Ishikawa (cell line): ENCODE results near the gene IQCH.

Source experiments
- CREB1 ChIP-seq: IDR thresholded peaks from 2 replicates; pipeline ENCODE4 v1.6.1; 2012; ENCODE audit warnings: low read depth
- EP300 ChIP-seq: IDR thresholded peaks from 2 replicates; pipeline ENCODE4 v1.6.1; 2012; ENCODE audit warnings: borderline replicate concordance
- FOXM1 ChIP-seq: IDR thresholded peaks from 2 replicates; pipeline ENCODE4 v1.6.1; 2012; ENCODE audit warnings: low read depth, borderline replicate concordance
- NFIC ChIP-seq: IDR thresholded peaks from 2 replicates; pipeline ENCODE4 v1.6.1; 2012
- RAD21 ChIP-seq: IDR thresholded peaks from 2 replicates; pipeline ENCODE4 v1.6.1; 2012; ENCODE audit warnings: low read depth
- TAF1 ChIP-seq: IDR thresholded peaks from 2 replicates; pipeline ENCODE4 v1.6.1; 2012; ENCODE audit warnings: low read depth, mild to moderate bottlenecking
- TEAD4 ChIP-seq: IDR thresholded peaks from 2 replicates; pipeline ENCODE4 v1.6.1; 2012
- YY1 ChIP-seq: IDR thresholded peaks from 2 replicates; pipeline ENCODE4 v1.6.1; 2012; ENCODE audit warnings: low read depth
- TF ChIP-seq, protein P1 (sequence below): IDR thresholded peaks from 2 replicates; pipeline ENCODE4 v1.6.1; 2012; ENCODE audit warnings: low read depth, mild to moderate bottlenecking
- TF ChIP-seq, protein P2 (sequence below): IDR thresholded peaks from 2 replicates; pipeline ENCODE4 v1.6.1; 2012
- TF ChIP-seq, protein P3 (sequence below): IDR thresholded peaks from 2 replicates; pipeline ENCODE4 v1.6.1; 2012

DNA sequence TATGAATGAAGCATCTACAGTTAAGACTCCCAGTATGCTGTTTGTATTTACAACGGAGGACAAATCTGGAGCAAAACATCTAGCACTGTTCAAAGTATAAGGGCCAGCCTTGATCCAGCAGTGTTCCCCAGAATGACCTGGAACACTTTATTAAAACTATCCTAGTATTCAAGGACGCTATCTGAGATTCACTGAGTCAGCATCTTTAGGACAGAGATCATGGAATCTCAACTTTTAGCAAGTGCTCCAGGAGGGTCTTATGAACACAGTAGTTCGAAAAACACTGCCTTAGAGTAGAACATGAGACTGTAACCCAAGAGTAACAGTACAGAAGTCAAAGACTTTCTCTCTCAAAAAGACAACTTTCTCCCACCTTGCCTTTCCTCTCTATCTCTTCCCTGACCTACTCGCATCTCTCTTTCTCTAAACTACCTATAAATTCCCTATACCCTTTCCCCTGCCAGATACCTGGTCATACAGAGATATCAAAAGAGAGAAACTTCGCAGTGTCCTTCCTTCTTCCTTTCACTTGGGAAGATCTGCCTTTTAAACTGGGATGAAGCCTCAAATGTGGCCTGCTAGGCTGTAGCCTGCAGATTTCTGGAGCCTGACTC lies 43.9 kb upstream of the IQCH start:
- TF ChIP-seq FOXM1: no peak
- TF ChIP-seq, protein P1, sequence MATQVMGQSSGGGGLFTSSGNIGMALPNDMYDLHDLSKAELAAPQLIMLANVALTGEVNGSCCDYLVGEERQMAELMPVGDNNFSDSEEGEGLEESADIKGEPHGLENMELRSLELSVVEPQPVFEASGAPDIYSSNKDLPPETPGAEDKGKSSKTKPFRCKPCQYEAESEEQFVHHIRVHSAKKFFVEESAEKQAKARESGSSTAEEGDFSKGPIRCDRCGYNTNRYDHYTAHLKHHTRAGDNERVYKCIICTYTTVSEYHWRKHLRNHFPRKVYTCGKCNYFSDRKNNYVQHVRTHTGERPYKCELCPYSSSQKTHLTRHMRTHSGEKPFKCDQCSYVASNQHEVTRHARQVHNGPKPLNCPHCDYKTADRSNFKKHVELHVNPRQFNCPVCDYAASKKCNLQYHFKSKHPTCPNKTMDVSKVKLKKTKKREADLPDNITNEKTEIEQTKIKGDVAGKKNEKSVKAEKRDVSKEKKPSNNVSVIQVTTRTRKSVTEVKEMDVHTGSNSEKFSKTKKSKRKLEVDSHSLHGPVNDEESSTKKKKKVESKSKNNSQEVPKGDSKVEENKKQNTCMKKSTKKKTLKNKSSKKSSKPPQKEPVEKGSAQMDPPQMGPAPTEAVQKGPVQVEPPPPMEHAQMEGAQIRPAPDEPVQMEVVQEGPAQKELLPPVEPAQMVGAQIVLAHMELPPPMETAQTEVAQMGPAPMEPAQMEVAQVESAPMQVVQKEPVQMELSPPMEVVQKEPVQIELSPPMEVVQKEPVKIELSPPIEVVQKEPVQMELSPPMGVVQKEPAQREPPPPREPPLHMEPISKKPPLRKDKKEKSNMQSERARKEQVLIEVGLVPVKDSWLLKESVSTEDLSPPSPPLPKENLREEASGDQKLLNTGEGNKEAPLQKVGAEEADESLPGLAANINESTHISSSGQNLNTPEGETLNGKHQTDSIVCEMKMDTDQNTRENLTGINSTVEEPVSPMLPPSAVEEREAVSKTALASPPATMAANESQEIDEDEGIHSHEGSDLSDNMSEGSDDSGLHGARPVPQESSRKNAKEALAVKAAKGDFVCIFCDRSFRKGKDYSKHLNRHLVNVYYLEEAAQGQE: no peak
- TF ChIP-seq TEAD4: no peak
- no peak for TF ChIP-seq NFIC
- no peak for TF ChIP-seq RAD21
- TF ChIP-seq EP300: no peak
- TF ChIP-seq, protein P2, sequence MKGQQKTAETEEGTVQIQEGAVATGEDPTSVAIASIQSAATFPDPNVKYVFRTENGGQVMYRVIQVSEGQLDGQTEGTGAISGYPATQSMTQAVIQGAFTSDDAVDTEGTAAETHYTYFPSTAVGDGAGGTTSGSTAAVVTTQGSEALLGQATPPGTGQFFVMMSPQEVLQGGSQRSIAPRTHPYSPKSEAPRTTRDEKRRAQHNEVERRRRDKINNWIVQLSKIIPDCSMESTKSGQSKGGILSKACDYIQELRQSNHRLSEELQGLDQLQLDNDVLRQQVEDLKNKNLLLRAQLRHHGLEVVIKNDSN: no peak
- no peak for TF ChIP-seq YY1
- no peak for TF ChIP-seq TAF1
- TF ChIP-seq, protein P3, sequence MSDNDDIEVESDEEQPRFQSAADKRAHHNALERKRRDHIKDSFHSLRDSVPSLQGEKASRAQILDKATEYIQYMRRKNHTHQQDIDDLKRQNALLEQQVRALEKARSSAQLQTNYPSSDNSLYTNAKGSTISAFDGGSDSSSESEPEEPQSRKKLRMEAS: no peak
- TF ChIP-seq CREB1: no peak
